IPS-11a (cell line): ENCODE data around the gene RYR1.
"Not testable (repeated sequence)": the region's sequence is repeated elsewhere in the genome, so short reads cannot be mapped to it uniquely, and the experiment has no call there.

Experiments used
- H3K4me3 ChIP-seq: one replicate; pipeline ENCODE4 v1.5.1; 2013; ENCODE audit warnings: low read depth, low read length, control low read depth

RYR1 gene

GRCh38 chr19:38559428-38560401 lies 126.2 kb downstream of the RYR1 start:
- H3K4me3 ChIP-seq: no peak overlapping the region

- no peak overlapping the region for H3K4me3 ChIP-seq
Observed at GRCh38 chr19:38561053-38561606, 127.6 kb downstream of the RYR1 start.

- H3K4me3 ChIP-seq: no peak overlapping the region
Observed at GRCh38 chr19:38561658-38562057, 128.2 kb downstream of the RYR1 start.

GRCh38 chr19:38562096-38562495 lies 128.6 kb downstream of the RYR1 start:
- no peak overlapping the region for H3K4me3 ChIP-seq

- H3K4me3 ChIP-seq: no peak overlapping the region
Observed at GRCh38 chr19:38563475-38563874, 130.0 kb downstream of the RYR1 start.

- H3K4me3 ChIP-seq: no peak overlapping the region
Observed at GRCh38 chr19:38564981-38565690, 131.6 kb downstream of the RYR1 start.

GRCh38 chr19:38565691-38566105 lies 132.2 kb downstream of the RYR1 start:
- H3K4me3 ChIP-seq: no peak overlapping the region

GRCh38 chr19:38569368-38569983 lies 136.0 kb downstream of the RYR1 start:
- no peak overlapping the region for H3K4me3 ChIP-seq

GRCh38 chr19:38571682-38572081 lies 138.2 kb downstream of the RYR1 start:
- H3K4me3 ChIP-seq: no peak overlapping the region

- H3K4me3 ChIP-seq: no peak overlapping the region
Observed at GRCh38 chr19:38577826-38578225, 144.3 kb downstream of the RYR1 start.

GRCh38 chr19:38579304-38579703 lies 145.8 kb downstream of the RYR1 start:
- not testable (repeated sequence) for H3K4me3 ChIP-seq

- no peak overlapping the region for H3K4me3 ChIP-seq
Observed at GRCh38 chr19:38580080-38580479, 146.6 kb downstream of the RYR1 start.

GRCh38 chr19:38583219-38583984 lies 149.9 kb downstream of the RYR1 start:
- no peak overlapping the region for H3K4me3 ChIP-seq

GRCh38 chr19:38583985-38584305 lies 150.5 kb downstream of the RYR1 start:
- no peak overlapping the region for H3K4me3 ChIP-seq

GRCh38 chr19:38587562-38587961 lies 154.1 kb downstream of the RYR1 start:
- H3K4me3 ChIP-seq: no peak overlapping the region

GRCh38 chr19:38588041-38588440 lies 154.6 kb downstream of the RYR1 start:
- no peak overlapping the region for H3K4me3 ChIP-seq

- no peak overlapping the region for H3K4me3 ChIP-seq
Observed at GRCh38 chr19:38592940-38593339, 159.4 kb downstream of the RYR1 start.

GRCh38 chr19:38596057-38596981 lies 162.8 kb downstream of the RYR1 start:
- peak overlapping the region; percentile 50 for H3K4me3 ChIP-seq

GRCh38 chr19:38597075-38597474 lies 163.6 kb downstream of the RYR1 start:
- H3K4me3 ChIP-seq: no peak overlapping the region

- H3K4me3 ChIP-seq: no peak overlapping the region
Observed at GRCh38 chr19:38599722-38600121, 166.2 kb downstream of the RYR1 start.
